GM19395 (cell line): ENCODE data around the gene HSPA12B.

ENCODE experiments used
- ATAC-seq: cut with Tn5 transposase; IDR thresholded peaks from one replicate; pipeline ENCODE4 v1.9.1; 2021; ENCODE audit warnings: mild to moderate bottlenecking, moderate library complexity; ENCODE audit not compliant: unreplicated experiment

HSPA12B gene

GRCh38 chr20:3704087-3704486, 28.4 kb upstream of the HSPA12B start:
- no peak for ATAC-seq

GRCh38 chr20:3705491-3705969, 27.0 kb upstream of the HSPA12B start:
- no peak for ATAC-seq

- ATAC-seq: no peak
Measured at GRCh38 chr20:3705970-3706739, 26.3 kb upstream of the HSPA12B start.

- no peak for ATAC-seq
Measured at GRCh38 chr20:3706774-3707507, 25.5 kb upstream of the HSPA12B start.

DNA sequence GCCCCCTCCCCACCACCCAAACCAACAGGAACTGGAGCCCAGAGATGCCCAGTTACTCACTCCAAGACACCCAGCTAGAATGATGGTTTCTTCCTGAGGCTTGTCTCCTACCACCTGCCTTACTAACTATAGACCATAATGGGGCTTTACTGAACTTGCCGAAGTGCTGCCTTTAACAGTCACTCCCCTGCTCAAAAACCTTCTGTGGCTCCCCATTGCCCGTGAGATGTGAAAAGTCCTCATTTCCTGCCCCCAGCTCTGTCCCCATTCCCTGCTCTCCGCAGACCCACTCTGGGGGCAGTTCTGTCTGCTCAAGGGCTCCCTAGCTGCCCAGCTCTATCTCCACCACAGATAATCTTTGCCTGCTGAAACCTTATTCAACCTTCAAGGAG, 25.0 kb upstream of the HSPA12B start:
- no peak for ATAC-seq

DNA sequence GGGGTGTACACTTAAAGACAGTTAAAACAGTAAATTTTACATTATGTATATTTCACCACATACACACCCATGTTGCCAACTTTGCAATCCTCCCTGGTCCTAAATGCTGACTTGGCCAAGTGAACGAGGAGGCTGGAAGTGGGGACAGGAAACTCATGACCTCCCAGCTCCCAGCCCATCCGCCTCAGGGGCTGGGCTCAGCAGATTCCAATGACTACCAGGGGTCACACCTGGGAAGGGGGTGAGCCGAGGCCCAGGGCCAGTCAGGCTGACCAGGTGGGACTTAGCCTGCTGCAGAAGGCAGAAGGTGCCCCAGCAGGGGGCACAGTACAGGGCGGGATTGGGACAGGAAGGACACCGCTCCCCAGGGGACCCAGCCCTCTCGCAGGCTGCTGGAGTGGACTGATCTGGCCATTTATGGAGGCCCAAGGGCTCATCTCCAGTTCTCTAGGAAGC, 22.4 kb upstream of the HSPA12B start:
- no peak for ATAC-seq

DNA sequence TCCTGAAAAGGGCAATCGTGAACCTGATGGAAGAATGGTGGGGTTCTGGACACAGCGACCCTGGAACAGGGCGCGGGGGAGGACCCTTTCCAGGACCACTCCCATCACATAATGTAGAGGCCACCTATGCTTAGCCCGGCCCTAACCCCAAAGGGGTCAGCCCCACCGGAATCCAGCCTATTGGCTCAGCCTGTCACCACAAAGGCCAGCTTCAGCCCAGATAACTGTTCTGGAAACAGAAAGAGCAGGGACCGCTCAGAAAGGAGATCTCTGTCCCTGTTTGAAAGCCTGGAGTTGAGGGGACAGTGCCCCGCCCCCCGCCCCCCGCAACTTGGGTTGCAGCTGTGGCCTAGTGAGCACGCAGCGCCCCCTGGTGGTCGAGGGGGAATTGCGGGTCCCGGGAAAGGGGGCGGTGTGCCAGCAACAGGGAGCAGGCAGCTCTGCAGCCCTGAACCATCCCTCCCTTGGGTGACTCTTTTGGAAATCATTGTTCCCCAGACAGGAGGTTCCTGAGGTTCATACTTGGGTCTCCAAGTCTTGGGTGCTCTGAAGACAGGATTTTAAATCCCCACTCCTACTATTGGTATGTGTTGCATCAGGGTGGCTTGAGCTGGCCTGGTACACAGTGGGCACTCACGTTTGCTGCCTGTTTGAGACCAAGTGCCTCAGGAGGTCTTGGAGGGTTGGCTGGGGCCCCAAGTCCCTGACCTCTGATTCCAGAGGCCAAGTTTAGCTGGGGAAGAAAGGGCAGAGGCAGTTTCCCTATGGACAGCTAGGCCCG, 21.6 kb upstream of the HSPA12B start:
- no peak for ATAC-seq

- no peak for ATAC-seq
Measured at GRCh38 chr20:3711484-3711941, 21.0 kb upstream of the HSPA12B start.

- ATAC-seq: no peak
Measured at GRCh38 chr20:3712279-3712873, 20.1 kb upstream of the HSPA12B start, which contains the start of gene SIGLEC1. Gene SIGLEC1 (minus strand): TSS chr20:3712600. CDS start chr20:3707128, 5,472 bp downstream.

DNA sequence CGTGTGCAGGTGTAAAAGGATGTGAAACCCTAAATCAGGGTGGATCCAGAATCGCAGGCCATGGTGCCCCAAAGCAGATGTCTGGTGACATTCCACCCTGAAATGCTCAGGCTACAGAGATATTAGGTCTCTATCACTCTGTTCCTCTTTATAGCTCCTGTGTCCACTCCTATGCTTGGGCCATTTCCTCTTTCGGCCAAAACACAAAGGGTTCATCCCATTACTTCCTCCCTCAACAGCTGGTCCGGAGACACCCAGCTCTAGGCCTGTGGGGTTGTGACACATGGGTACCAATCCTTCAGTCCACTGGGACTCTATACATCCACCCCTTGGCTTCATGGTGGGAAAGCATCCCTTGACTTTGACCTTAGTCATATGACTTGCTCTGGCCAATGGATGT, 18.4 kb upstream of the HSPA12B start:
- no peak for ATAC-seq

- no peak for ATAC-seq
Measured at GRCh38 chr20:3716195-3716834, 16.2 kb upstream of the HSPA12B start.

GRCh38 chr20:3719046-3719445, 13.4 kb upstream of the HSPA12B start:
- ATAC-seq: no peak

DNA sequence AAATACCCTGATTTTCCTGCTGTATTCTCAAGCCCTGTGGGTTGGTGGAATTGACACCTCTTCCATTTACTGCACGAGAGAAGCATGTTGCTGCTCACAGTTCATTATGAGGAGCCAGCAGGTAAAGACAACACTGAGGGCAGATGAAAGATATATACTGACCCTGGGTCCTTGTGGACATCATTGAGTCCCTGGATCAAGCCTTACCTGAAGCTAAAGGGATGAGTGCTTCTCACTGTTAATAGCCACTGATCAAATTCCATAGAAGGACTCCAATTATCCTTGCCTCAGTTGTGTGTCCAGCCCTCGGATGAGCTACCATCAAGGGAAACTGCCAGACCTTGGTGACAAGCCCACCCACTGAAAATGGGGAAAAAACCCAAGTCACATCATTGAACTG, 12.4 kb upstream of the HSPA12B start:
- no peak for ATAC-seq

DNA sequence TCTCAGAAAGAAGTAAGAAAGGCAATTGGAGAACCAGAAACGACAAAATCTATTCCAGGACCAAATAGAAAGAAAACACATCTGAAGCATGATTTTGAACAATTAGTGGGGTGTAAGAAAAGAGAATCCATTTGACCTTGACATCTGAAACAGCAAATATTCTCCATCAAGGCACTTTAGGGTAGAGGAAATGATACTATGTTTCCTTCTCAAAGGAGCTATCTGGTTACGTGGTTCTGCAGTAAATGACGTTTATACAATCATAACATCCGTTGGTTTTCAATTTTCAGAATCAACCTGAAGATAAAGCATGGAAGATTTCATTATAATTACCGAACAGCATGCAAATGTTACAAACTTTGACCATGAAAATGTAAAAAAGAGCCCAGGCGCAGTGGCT, 11.9 kb upstream of the HSPA12B start:
- no peak for ATAC-seq

DNA sequence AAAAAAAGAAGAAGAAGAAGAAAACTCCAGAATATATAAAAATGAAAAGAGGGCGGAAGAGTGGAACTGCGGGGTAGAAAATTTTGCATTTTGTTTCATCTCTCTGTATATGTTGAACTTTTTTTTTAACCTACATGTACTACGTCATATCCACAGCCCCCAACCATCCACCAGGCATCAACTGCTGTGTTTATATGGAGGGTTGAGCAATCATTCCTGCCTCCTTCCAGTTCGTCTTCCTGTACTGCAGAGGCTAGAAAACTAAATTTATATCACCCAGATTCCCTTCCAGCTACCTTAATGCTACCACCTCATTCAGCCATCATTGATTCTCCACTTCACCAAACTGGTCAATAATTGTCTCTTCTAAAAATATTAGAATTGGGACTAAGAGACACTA, 10.6 kb upstream of the HSPA12B start:
- no peak for ATAC-seq

DNA sequence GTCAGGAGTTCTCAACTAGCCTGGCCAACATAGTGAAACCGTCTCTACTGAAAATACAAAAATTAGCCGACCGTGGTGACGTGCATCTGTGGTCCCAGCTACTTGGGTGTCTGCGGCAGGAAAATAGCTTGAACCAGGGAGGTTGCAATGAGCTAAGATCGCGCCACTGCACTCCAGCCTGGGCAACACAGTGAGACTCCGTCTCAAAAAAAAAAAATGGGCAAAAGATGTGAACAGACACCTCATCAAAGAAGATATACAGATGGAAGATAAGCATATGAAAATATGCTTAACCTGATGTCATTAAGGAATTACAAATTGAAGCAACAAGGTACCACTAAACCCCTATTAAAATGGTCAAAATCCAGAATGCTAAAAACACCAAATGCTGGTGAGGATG, 9.2 kb upstream of the HSPA12B start:
- ATAC-seq: no peak

GRCh38 chr20:3724356-3724755, 8.1 kb upstream of the HSPA12B start:
- no peak for ATAC-seq

DNA sequence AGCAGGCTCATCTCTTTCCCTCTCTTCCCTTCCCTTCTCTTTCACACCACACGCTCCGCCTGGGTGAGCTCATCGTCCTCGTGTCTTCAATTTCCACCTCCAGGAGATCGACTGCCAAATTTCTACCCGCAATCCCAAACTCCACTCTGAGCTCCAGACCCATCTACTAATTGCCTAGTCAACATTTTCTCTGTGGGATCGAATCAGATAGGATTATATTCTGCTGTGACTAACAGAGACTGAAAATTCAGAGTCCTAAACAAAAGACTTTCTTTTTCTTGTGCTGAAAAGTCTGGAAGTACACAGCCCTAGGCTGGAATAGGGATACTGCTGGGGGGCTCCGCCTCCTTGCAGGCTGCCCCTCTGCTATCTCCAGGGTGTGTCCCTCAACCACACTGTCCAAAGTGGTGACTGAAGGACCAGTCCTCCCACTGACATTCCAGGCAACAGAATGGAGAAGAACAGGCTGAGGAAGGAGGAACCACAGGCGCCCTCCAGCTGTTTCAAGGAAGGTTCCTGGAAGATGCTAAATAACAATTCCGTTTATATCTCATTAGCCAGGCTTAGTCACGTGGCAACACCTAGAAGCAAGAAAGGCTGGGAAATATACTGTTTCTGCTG, 5.0 kb upstream of the HSPA12B start:
- no peak for ATAC-seq

- ATAC-seq: no peak
Measured at GRCh38 chr20:3728354-3728753, 4.1 kb upstream of the HSPA12B start.

GRCh38 chr20:3728876-3729275, 3.6 kb upstream of the HSPA12B start:
- no peak for ATAC-seq
